NCI-H146 treated with DMSO at 0.1 percent for 48 hours (cell line): ENCODE results near the gene SLC46A1.

Experiments used
- DNase-seq: peaks from one replicate; lab custom pipeline; 2025; ENCODE audit not compliant: unreplicated experiment; lab: John Stamatoyannopoulos, UW

SLC46A1 gene

GRCh38 chr17:28404461-28404811 lies 1.6 kb downstream of the SLC46A1 start:
- no peak for DNase-seq

- no peak for DNase-seq
Observed at GRCh38 chr17:28404007-28404406, 2.0 kb downstream of the SLC46A1 start.

GRCh38 chr17:28402844-28403243 lies 3.2 kb downstream of the SLC46A1 start:
- no peak for DNase-seq

GRCh38 chr17:28402224-28402630 lies 3.8 kb downstream of the SLC46A1 start:
- no peak for DNase-seq

GRCh38 chr17:28399808-28400207 lies 6.2 kb downstream of the SLC46A1 start:
- DNase-seq: no peak

- no peak for DNase-seq
Observed at GRCh38 chr17:28398280-28398981, 7.6 kb downstream of the SLC46A1 start.

- DNase-seq: no peak
Observed at GRCh38 chr17:28397687-28398279, 8.2 kb downstream of the SLC46A1 start.

GRCh38 chr17:28397275-28397674 lies 8.7 kb downstream of the SLC46A1 start:
- DNase-seq: no peak

GRCh38 chr17:28396635-28397239 lies 9.3 kb downstream of the SLC46A1 start:
- no peak for DNase-seq

- DNase-seq: no peak
Observed at GRCh38 chr17:28395968-28396367, 10.0 kb downstream of the SLC46A1 start.

GRCh38 chr17:28395426-28395825 lies 10.6 kb downstream of the SLC46A1 start:
- no peak for DNase-seq

- DNase-seq: no peak
Observed at GRCh38 chr17:28394337-28395116, 11.5 kb downstream of the SLC46A1 start.

- DNase-seq: no peak
Observed at GRCh38 chr17:28392491-28392890, 13.5 kb downstream of the SLC46A1 start.

- no peak for DNase-seq
Observed at GRCh38 chr17:28391401-28391800, 14.6 kb downstream of the SLC46A1 start.

- DNase-seq: no peak
Observed at GRCh38 chr17:28390984-28391383, 15.0 kb downstream of the SLC46A1 start.

GRCh38 chr17:28390563-28390962 lies 15.4 kb downstream of the SLC46A1 start:
- no peak for DNase-seq

GRCh38 chr17:28390141-28390540 lies 15.9 kb downstream of the SLC46A1 start:
- DNase-seq: no peak

- no peak for DNase-seq
Observed at GRCh38 chr17:28388106-28388505, 17.9 kb downstream of the SLC46A1 start.

GRCh38 chr17:28386391-28386790 lies 19.6 kb downstream of the SLC46A1 start:
- DNase-seq: no peak

GRCh38 chr17:28385406-28385805 lies 20.6 kb downstream of the SLC46A1 start:
- DNase-seq: peak; percentile 38

GRCh38 chr17:28385037-28385400 lies 21.0 kb downstream of the SLC46A1 start:
- peak; percentile 47 for DNase-seq
